ENCODE measurements around the gene METTL15.

DNA sequence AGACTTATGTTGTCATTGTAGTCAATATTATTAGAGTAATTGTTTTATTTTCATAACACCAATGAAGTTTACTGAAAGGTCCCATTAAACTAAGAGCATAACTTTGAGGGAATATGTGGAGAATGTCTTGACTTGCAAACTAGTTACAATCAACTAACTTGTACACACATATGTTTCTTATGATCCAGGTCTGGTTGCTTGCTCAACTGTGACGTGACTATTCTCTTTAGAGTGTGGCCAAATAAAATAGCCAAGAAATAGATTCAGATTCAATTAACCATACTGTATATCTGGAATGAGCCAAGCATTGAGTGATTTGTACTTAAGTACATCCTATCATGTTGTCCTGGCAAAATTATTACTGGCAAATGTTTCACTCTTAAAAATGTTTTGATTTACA is 101.7 kb downstream of the METTL15 start:
- TF ChIP-seq, protein P1, sequence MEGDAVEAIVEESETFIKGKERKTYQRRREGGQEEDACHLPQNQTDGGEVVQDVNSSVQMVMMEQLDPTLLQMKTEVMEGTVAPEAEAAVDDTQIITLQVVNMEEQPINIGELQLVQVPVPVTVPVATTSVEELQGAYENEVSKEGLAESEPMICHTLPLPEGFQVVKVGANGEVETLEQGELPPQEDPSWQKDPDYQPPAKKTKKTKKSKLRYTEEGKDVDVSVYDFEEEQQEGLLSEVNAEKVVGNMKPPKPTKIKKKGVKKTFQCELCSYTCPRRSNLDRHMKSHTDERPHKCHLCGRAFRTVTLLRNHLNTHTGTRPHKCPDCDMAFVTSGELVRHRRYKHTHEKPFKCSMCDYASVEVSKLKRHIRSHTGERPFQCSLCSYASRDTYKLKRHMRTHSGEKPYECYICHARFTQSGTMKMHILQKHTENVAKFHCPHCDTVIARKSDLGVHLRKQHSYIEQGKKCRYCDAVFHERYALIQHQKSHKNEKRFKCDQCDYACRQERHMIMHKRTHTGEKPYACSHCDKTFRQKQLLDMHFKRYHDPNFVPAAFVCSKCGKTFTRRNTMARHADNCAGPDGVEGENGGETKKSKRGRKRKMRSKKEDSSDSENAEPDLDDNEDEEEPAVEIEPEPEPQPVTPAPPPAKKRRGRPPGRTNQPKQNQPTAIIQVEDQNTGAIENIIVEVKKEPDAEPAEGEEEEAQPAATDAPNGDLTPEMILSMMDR (IDR thresholded peaks at IDR 0.05), result no peak
- no peak for TF ChIP-seq POLR2A (IDR thresholded peaks at IDR 0.05)

Data from heart left ventricle (tissue), 13 donors.